ENCODE results near the gene TMEM212. TPM values are rescaled to one million over a fixed set of nuclear protein-coding genes. Genes with fewer than 3 reads are reported as not detected.

The TMEM212 gene
- total and polyA plus RNA-seq, 2 of the 13 experiments (the other 11 are each of a cell fraction or from before 2014, with no cell fraction given), result not detected

DNA sequence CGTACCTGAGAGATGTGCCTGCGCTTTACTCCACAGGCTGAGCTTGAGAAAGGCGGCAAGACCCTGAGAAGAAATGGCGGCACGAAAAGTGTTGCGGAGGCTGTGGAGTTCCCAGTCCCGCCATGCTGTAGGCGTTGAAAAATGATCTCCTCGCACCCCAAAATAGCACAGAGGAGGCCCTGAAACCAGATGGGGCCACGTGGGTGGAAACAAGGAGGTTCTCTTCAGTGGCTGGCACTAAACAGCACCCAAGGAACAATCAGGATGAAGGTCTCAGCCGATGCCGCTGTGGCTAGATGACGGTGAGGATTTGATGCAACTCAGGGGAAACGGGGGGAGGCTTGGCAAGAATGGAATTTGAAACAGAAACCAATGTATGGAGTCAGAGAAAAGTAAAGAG is 57.3 kb downstream of the TMEM212 start:
- Histone ChIP-seq H3K27me3 (ENCODE audit: control insufficient read depth in 1 of 2, insufficient read depth in 2 of 2, low read length in 2 of 2) (no peaks in the 10 kb centered on the region), H3K27ac (ENCODE audit: extremely low read length, insufficient read depth, low read length) (no peak overlapping the region), H3K4me1 (ENCODE audit: insufficient read depth, low read length) (peaks cover 59% of the 10 kb centered on the region), H3K9me3 (ENCODE audit: low read length) (no peaks in the 10 kb centered on the region), H3K4me3 (replicated peaks in 1 of 3; ENCODE audit: insufficient read depth in 1 of 3, low read depth in 2 of 3, low read length in 3 of 3) (no peak overlapping the region), H3K79me2 (ENCODE audit: insufficient read depth, low read length) (no peaks in the 10 kb centered on the region), H3K4me2 (ENCODE audit: low read depth, low read length) (no peak overlapping the region), H3K36me3 (replicated peaks in 1 of 2; ENCODE audit: control insufficient read depth in 1 of 2, insufficient read depth in 2 of 2, low read length in 2 of 2) (no peaks in the 10 kb centered on the region), H3K9ac (ENCODE audit: insufficient read depth, low read depth, low read length) (no peak overlapping the region), H2AFZ (ENCODE audit: low read length) (no peak overlapping the region), H4K20me1 (ENCODE audit: insufficient read depth, low read length) (no peaks in the 10 kb centered on the region)
- in situ Hi-C loops (cut with HindIII; ENCODE audit: extremely low pct_ligation_motif_present, low pct_unique_long_range_greater_than_20kb) (no loop called here), intact Hi-C loops (cut with micrococcal nuclease; ENCODE audit: unreplicated experiment) (no loop called here)
- FAIRE-seq, result no peak
- BruUV-seq (replicated peaks), result no TSS peak
- ChIA-PET CTCF (ENCODE audit: low intra/inter-chr PET ratio, low total read pairs) (no interaction called here), POLR2A (no interaction called here)
- no peak for ATAC-seq
- DNase-seq (ENCODE audit: low spot score), result no peak
- TF ChIP-seq TARDBP (CRISPR knock-in tag; IDR thresholded peaks at IDR 0.05) (no peak), ZNF3 (CRISPR knock-in tag; IDR thresholded peaks at IDR 0.05) (no peak), ZNF414 (CRISPR knock-in tag; IDR thresholded peaks at IDR 0.05) (no peak), BORCS8-MEF2B (CRISPR knock-in tag; IDR thresholded peaks at IDR 0.05) (no peak), POGZ (CRISPR knock-in tag; IDR thresholded peaks at IDR 0.05) (no peak), ZNF333 (CRISPR knock-in tag; IDR thresholded peaks at IDR 0.05; ENCODE audit: borderline replicate concordance) (no peak), SOX13 (IDR thresholded peaks at IDR 0.05) (no peak), SOX13 (CRISPR knock-in tag; conservative IDR thresholded peaks at IDR 0.05 in 1 of 2, IDR thresholded peaks at IDR 0.05 in 1 of 2) (no peak), ZNF441 (CRISPR knock-in tag; IDR thresholded peaks at IDR 0.05; ENCODE audit: borderline replicate concordance) (no peak), ZNF691 (CRISPR knock-in tag; IDR thresholded peaks at IDR 0.05; ENCODE audit: borderline replicate concordance, low read depth) (no peak), MBD4 (IDR thresholded peaks at IDR 0.05; ENCODE audit: borderline replicate concordance, low read length) (no peak), ZNF552 (CRISPR knock-in tag; IDR thresholded peaks at IDR 0.05; ENCODE audit: borderline replicate concordance) (no peak), ZBTB7B (CRISPR knock-in tag; IDR thresholded peaks at IDR 0.05) (no peak), KLF12 (CRISPR knock-in tag; IDR thresholded peaks at IDR 0.05; ENCODE audit: borderline replicate concordance) (no peak), ELF3 (CRISPR knock-in tag; IDR thresholded peaks at IDR 0.05) (no peak), GTF3A (CRISPR knock-in tag; conservative IDR thresholded peaks at IDR 0.05) (no peak), GMEB1 (CRISPR knock-in tag; IDR thresholded peaks at IDR 0.05; ENCODE audit: borderline replicate concordance) (no peak), ZFP37 (CRISPR knock-in tag; IDR thresholded peaks at IDR 0.05; ENCODE audit: borderline replicate concordance) (no peak), ZNF652 (CRISPR knock-in tag; IDR thresholded peaks at IDR 0.05; ENCODE audit: borderline replicate concordance, low read depth) (no peak)
- TF ChIP-seq, protein P1, sequence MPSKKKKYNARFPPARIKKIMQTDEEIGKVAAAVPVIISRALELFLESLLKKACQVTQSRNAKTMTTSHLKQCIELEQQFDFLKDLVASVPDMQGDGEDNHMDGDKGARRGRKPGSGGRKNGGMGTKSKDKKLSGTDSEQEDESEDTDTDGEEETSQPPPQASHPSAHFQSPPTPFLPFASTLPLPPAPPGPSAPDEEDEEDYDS (CRISPR knock-in tag; IDR thresholded peaks at IDR 0.05), result no peak
- TF ChIP-seq, protein P2, sequence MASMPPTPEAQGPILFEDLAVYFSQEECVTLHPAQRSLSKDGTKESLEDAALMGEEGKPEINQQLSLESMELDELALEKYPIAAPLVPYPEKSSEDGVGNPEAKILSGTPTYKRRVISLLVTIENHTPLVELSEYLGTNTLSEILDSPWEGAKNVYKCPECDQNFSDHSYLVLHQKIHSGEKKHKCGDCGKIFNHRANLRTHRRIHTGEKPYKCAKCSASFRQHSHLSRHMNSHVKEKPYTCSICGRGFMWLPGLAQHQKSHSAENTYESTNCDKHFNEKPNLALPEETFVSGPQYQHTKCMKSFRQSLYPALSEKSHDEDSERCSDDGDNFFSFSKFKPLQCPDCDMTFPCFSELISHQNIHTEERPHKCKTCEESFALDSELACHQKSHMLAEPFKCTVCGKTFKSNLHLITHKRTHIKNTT (CRISPR knock-in tag; IDR thresholded peaks at IDR 0.05), result no peak
- WGBS (ENCODE audit: low lambda C conversion rate), result 98% methylated on average over 14 of the region's 14 CpGs

Measured in HepG2 (cell line).